Middle frontal gyrus (tissue), 1 donor: Measurements from ENCODE around the gene PTPN5.
"Not testable (repeated sequence)": the region's sequence is repeated elsewhere in the genome, so short reads cannot be mapped to it uniquely, and the experiment has no call there.

ENCODE experiments used
- DNase-seq: peaks from one replicate; pipeline ENCODE4 v3.0.0-alpha.2; 2015; ENCODE audit warnings: low spot score; ENCODE audit errors: extremely low spot score

Gene PTPN5

DNA sequence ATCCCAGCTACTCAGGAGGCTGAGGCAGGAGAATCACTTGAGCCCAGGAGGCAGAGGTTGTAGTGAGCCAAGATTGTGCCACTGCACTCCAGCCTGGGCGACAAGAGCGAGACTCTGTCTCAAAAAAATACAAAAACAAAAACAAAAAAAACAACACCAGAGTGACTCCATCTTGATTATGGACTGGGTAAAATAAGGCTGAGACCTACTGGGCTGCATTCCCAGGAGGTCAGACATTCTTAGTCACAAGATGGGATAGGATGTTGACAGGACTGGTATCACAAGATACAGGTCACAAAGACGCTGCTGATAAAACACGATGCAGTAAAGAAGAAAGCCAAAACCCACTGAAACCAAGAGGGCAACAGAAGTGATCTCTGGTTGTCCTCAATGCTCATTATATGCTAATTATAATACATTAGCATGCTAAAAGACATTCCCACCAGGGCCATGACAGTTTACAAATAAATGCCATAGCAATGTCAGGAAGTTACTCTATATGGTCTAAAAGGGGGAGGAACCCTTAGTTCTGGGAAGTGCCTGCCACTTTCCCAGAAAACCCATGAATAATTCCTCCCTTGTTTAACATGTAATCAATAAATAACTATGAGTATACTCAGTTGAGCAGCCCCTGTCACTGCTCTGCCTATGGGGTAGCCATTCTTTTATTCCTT is 100.0 kb downstream of the PTPN5 start:
- not testable (repeated sequence) for DNase-seq

- no peak for DNase-seq
Observed at GRCh38 chr11:18684267-18684666, 107.3 kb downstream of the PTPN5 start.

DNA sequence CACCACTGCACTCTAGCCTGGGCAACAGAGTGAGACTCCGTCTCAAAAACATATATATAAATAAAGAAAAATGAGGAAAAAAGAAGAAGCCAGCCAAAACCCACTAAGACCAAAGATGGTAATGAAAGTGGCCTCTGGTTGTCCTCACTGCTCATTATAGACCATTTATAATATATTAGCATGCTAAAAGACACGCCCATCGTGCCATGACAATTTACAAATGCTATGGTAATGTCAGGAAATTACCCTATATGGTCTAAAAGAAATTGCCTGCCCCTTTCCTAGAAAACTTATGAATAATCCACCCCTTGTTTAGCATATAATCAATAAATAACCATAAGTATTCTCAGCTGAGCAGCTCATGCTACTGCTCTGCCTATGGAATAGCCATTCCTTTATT is 109.1 kb downstream of the PTPN5 start:
- DNase-seq = no peak

DNA sequence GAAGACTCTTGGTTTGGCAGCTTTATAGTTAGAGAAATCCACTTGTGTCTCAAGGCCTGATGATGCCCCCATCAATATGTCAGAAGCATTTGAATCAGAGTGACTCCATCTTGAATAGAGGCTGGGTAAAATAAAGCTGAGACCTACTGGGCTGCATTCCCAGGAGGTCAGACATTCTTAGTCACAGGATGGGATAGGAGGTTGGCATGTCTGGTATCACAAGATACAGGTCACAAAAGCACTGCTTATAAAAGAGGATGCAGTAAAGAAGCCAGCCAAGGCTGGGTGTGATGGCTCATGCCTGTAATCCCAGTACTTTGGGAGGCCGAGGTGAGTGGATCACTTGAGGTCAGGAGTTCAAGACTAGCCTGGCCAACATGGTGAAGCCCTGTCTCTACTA is 109.6 kb downstream of the PTPN5 start:
- DNase-seq = not testable (repeated sequence)
